Measurements from ENCODE around the gene LAGE3.

Gene LAGE3

GRCh38 chrX:154465601-154466000 is 13.5 kb downstream of the LAGE3 start:
- Histone ChIP-seq H2BK15ac (replicated peaks; ENCODE audit: low read depth) (no peak overlapping the region), H3K9ac (ENCODE audit: low read length) (no peak overlapping the region), H3K18ac (ENCODE audit: low read length) (no peak overlapping the region), H3K79me2 (ENCODE audit: control insufficient read depth, insufficient read depth, low read length) (no peaks in the 10 kb centered on the region), H3K23ac (ENCODE audit: low read length) (no peak overlapping the region), H3K56ac (ENCODE audit: low read length) (no peak overlapping the region), H3K36me3 (ENCODE audit: control insufficient read depth, insufficient read depth, low read length) (no peaks in the 10 kb centered on the region), H4K5ac (ENCODE audit: low read length) (no peak overlapping the region), H3K4me3 (ENCODE audit: low read length) (no peak overlapping the region), H4K8ac (ENCODE audit: low read depth, low read length) (no peak overlapping the region), H2AK5ac (ENCODE audit: low read length) (no peak overlapping the region), H3K79me1 (ENCODE audit: low read length) (no peaks in the 10 kb centered on the region), H2BK120ac (ENCODE audit: low read depth, low read length) (no peak overlapping the region), H3K4me2 (ENCODE audit: low read length) (no peak overlapping the region), H3K27ac (ENCODE audit: low read depth, low read length) (no peak overlapping the region), H2BK5ac (ENCODE audit: low read length) (no peak overlapping the region), H3K27me3 (ENCODE audit: insufficient read depth, low read length, poor library complexity) (no peaks in the 10 kb centered on the region), H3K4ac (ENCODE audit: low read depth, low read length) (no peak overlapping the region), H3K4me1 (ENCODE audit: control insufficient read depth, low read depth, low read length) (no peaks in the 10 kb centered on the region)
- no peak for DNase-seq
- WGBS (ENCODE audit: extremely low coverage, insufficient coverage, low lambda C conversion rate), result no CpG with 5 or more reads among the region's 14 CpGs

GRCh38 chrX:154464806-154465365 is 14.2 kb downstream of the LAGE3 start:
- H3K9ac ChIP-seq (ENCODE audit: low read length), result no peak overlapping the region
- no peak overlapping the region for H3K18ac ChIP-seq (ENCODE audit: low read length)
- no peak overlapping the region for H3K56ac ChIP-seq (ENCODE audit: low read length)
- no peaks in the 10 kb centered on the region for H3K36me3 ChIP-seq (ENCODE audit: control insufficient read depth, insufficient read depth, low read length)
- no peaks in the 10 kb centered on the region for H3K27me3 ChIP-seq (ENCODE audit: insufficient read depth, low read length, poor library complexity)
- no peak overlapping the region for H2BK5ac ChIP-seq (ENCODE audit: low read length)
- no peak overlapping the region for H2BK120ac ChIP-seq (ENCODE audit: low read depth, low read length)
- no peak overlapping the region for H3K27ac ChIP-seq (ENCODE audit: low read depth, low read length)
- no CpG with 5 or more reads among the region's 28 CpGs for WGBS (ENCODE audit: extremely low coverage, insufficient coverage, low lambda C conversion rate)
- H4K8ac ChIP-seq (ENCODE audit: low read depth, low read length), result no peak overlapping the region
- H3K23ac ChIP-seq (ENCODE audit: low read length), result no peak overlapping the region
- H3K4me1 ChIP-seq (ENCODE audit: control insufficient read depth, low read depth, low read length), result no peaks in the 10 kb centered on the region
- no peak overlapping the region for H2AK5ac ChIP-seq (ENCODE audit: low read length)
- no peak overlapping the region for H3K4ac ChIP-seq (ENCODE audit: low read depth, low read length)
- H3K79me1 ChIP-seq (ENCODE audit: low read length), result no peaks in the 10 kb centered on the region
- no peak overlapping the region for H3K4me2 ChIP-seq (ENCODE audit: low read length)
- H4K5ac ChIP-seq (ENCODE audit: low read length), result no peak overlapping the region
- H3K4me3 ChIP-seq (ENCODE audit: low read length), result no peak overlapping the region
- no peaks in the 10 kb centered on the region for H3K79me2 ChIP-seq (ENCODE audit: control insufficient read depth, insufficient read depth, low read length)
- DNase-seq, result no peak
- H2BK15ac ChIP-seq (replicated peaks; ENCODE audit: low read depth), result no peak overlapping the region

GRCh38 chrX:154463611-154464220 is 15.4 kb downstream of the LAGE3 start:
- no peak overlapping the region for H3K9ac ChIP-seq (ENCODE audit: low read length)
- no peak overlapping the region for H3K4ac ChIP-seq (ENCODE audit: low read depth, low read length)
- no peak for DNase-seq
- H3K27me3 ChIP-seq (ENCODE audit: insufficient read depth, low read length, poor library complexity), result no peaks in the 10 kb centered on the region
- no peak overlapping the region for H3K4me2 ChIP-seq (ENCODE audit: low read length)
- H3K4me3 ChIP-seq (ENCODE audit: low read length), result no peak overlapping the region
- no peak overlapping the region for H2BK5ac ChIP-seq (ENCODE audit: low read length)
- no peaks in the 10 kb centered on the region for H3K79me2 ChIP-seq (ENCODE audit: control insufficient read depth, insufficient read depth, low read length)
- no peak overlapping the region for H2AK5ac ChIP-seq (ENCODE audit: low read length)
- H3K18ac ChIP-seq (ENCODE audit: low read length), result no peak overlapping the region
- no peak overlapping the region for H2BK120ac ChIP-seq (ENCODE audit: low read depth, low read length)
- H3K36me3 ChIP-seq (ENCODE audit: control insufficient read depth, insufficient read depth, low read length), result no peaks in the 10 kb centered on the region
- no peak overlapping the region for H4K8ac ChIP-seq (ENCODE audit: low read depth, low read length)
- no peak overlapping the region for H4K5ac ChIP-seq (ENCODE audit: low read length)
- WGBS (ENCODE audit: extremely low coverage, insufficient coverage, low lambda C conversion rate), result no CpG with 5 or more reads among the region's 36 CpGs
- H2BK15ac ChIP-seq (replicated peaks; ENCODE audit: low read depth), result no peak overlapping the region
- no peaks in the 10 kb centered on the region for H3K4me1 ChIP-seq (ENCODE audit: control insufficient read depth, low read depth, low read length)
- no peak overlapping the region for H3K27ac ChIP-seq (ENCODE audit: low read depth, low read length)
- H3K23ac ChIP-seq (ENCODE audit: low read length), result no peak overlapping the region
- H3K79me1 ChIP-seq (ENCODE audit: low read length), result no peaks in the 10 kb centered on the region
- H3K56ac ChIP-seq (ENCODE audit: low read length), result no peak overlapping the region

GRCh38 chrX:154462396-154462795 is 16.7 kb downstream of the LAGE3 start:
- WGBS (ENCODE audit: extremely low coverage, insufficient coverage, low lambda C conversion rate), result no CpG with 5 or more reads among the region's 8 CpGs
- H3K79me1 ChIP-seq (ENCODE audit: low read length), result no peaks in the 10 kb centered on the region
- no peak overlapping the region for H4K5ac ChIP-seq (ENCODE audit: low read length)
- no peak overlapping the region for H3K27ac ChIP-seq (ENCODE audit: low read depth, low read length)
- no peak overlapping the region for H3K9ac ChIP-seq (ENCODE audit: low read length)
- no peak overlapping the region for H3K4ac ChIP-seq (ENCODE audit: low read depth, low read length)
- H3K23ac ChIP-seq (ENCODE audit: low read length), result no peak overlapping the region
- H3K56ac ChIP-seq (ENCODE audit: low read length), result no peak overlapping the region
- no peak overlapping the region for H3K18ac ChIP-seq (ENCODE audit: low read length)
- H3K4me3 ChIP-seq (ENCODE audit: low read length), result no peak overlapping the region
- H2BK120ac ChIP-seq (ENCODE audit: low read depth, low read length), result no peak overlapping the region
- H2AK5ac ChIP-seq (ENCODE audit: low read length), result no peak overlapping the region
- no peaks in the 10 kb centered on the region for H3K4me1 ChIP-seq (ENCODE audit: control insufficient read depth, low read depth, low read length)
- H3K27me3 ChIP-seq (ENCODE audit: insufficient read depth, low read length, poor library complexity), result no peaks in the 10 kb centered on the region
- no peak overlapping the region for H2BK5ac ChIP-seq (ENCODE audit: low read length)
- no peak overlapping the region for H4K8ac ChIP-seq (ENCODE audit: low read depth, low read length)
- H3K4me2 ChIP-seq (ENCODE audit: low read length), result no peak overlapping the region
- H2BK15ac ChIP-seq (replicated peaks; ENCODE audit: low read depth), result no peak overlapping the region
- H3K36me3 ChIP-seq (ENCODE audit: control insufficient read depth, insufficient read depth, low read length), result no peaks in the 10 kb centered on the region
- H3K79me2 ChIP-seq (ENCODE audit: control insufficient read depth, insufficient read depth, low read length), result no peaks in the 10 kb centered on the region
- no peak for DNase-seq

- H3K23ac ChIP-seq (ENCODE audit: low read length), result no peak overlapping the region
- H2AK5ac ChIP-seq (ENCODE audit: low read length), result no peak overlapping the region
- no peak overlapping the region for H3K27ac ChIP-seq (ENCODE audit: low read depth, low read length)
- H4K8ac ChIP-seq (ENCODE audit: low read depth, low read length), result no peak overlapping the region
- H2BK120ac ChIP-seq (ENCODE audit: low read depth, low read length), result no peak overlapping the region
- H3K79me2 ChIP-seq (ENCODE audit: control insufficient read depth, insufficient read depth, low read length), result no peaks in the 10 kb centered on the region
- H3K36me3 ChIP-seq (ENCODE audit: control insufficient read depth, insufficient read depth, low read length), result no peaks in the 10 kb centered on the region
- no peak overlapping the region for H3K9ac ChIP-seq (ENCODE audit: low read length)
- H3K4me1 ChIP-seq (ENCODE audit: control insufficient read depth, low read depth, low read length), result no peaks in the 10 kb centered on the region
- H3K4me2 ChIP-seq (ENCODE audit: low read length), result no peak overlapping the region
- H3K79me1 ChIP-seq (ENCODE audit: low read length), result no peaks in the 10 kb centered on the region
- H3K27me3 ChIP-seq (ENCODE audit: insufficient read depth, low read length, poor library complexity), result no peaks in the 10 kb centered on the region
- no peak overlapping the region for H3K18ac ChIP-seq (ENCODE audit: low read length)
- no peak overlapping the region for H3K4ac ChIP-seq (ENCODE audit: low read depth, low read length)
- no CpG with 5 or more reads among the region's 26 CpGs for WGBS (ENCODE audit: extremely low coverage, insufficient coverage, low lambda C conversion rate)
- H3K4me3 ChIP-seq (ENCODE audit: low read length), result no peak overlapping the region
- DNase-seq, result no peak
- no peak overlapping the region for H4K5ac ChIP-seq (ENCODE audit: low read length)
- no peak overlapping the region for H3K56ac ChIP-seq (ENCODE audit: low read length)
- no peak overlapping the region for H2BK15ac ChIP-seq (replicated peaks; ENCODE audit: low read depth)
- H2BK5ac ChIP-seq (ENCODE audit: low read length), result no peak overlapping the region
Measured at GRCh38 chrX:154460326-154460725, 18.8 kb downstream of the LAGE3 start.

GRCh38 chrX:154459832-154460231 is 19.2 kb downstream of the LAGE3 start:
- Histone ChIP-seq H3K23ac (ENCODE audit: low read length) (no peak overlapping the region), H3K4ac (ENCODE audit: low read depth, low read length) (no peak overlapping the region), H3K27me3 (ENCODE audit: insufficient read depth, low read length, poor library complexity) (no peaks in the 10 kb centered on the region), H2BK15ac (replicated peaks; ENCODE audit: low read depth) (no peak overlapping the region), H3K9ac (ENCODE audit: low read length) (no peak overlapping the region), H3K56ac (ENCODE audit: low read length) (no peak overlapping the region), H3K4me1 (ENCODE audit: control insufficient read depth, low read depth, low read length) (no peaks in the 10 kb centered on the region), H3K4me2 (ENCODE audit: low read length) (no peak overlapping the region), H4K5ac (ENCODE audit: low read length) (no peak overlapping the region), H3K27ac (ENCODE audit: low read depth, low read length) (no peak overlapping the region), H4K8ac (ENCODE audit: low read depth, low read length) (no peak overlapping the region), H3K4me3 (ENCODE audit: low read length) (no peak overlapping the region), H2BK5ac (ENCODE audit: low read length) (no peak overlapping the region), H3K18ac (ENCODE audit: low read length) (no peak overlapping the region), H3K36me3 (ENCODE audit: control insufficient read depth, insufficient read depth, low read length) (no peaks in the 10 kb centered on the region), H2BK120ac (ENCODE audit: low read depth, low read length) (no peak overlapping the region), H3K79me2 (ENCODE audit: control insufficient read depth, insufficient read depth, low read length) (no peaks in the 10 kb centered on the region), H3K79me1 (ENCODE audit: low read length) (no peaks in the 10 kb centered on the region), H2AK5ac (ENCODE audit: low read length) (no peak overlapping the region)
- no CpG with 5 or more reads among the region's 14 CpGs for WGBS (ENCODE audit: extremely low coverage, insufficient coverage, low lambda C conversion rate)
- DNase-seq, result no peak

Measured in mesendoderm (in vitro differentiated cells).